ENCODE data around the gene CDKAL1. TPM values are rescaled to one million over a fixed set of nuclear protein-coding genes. Genes with fewer than 3 reads are reported as not detected.
A peak's percentile ranks its signal among the peaks of the same experiment; 100 is the strongest.

CDKAL1 gene
- total and polyA plus RNA-seq, 2 donors (not counting 3 experiments of a cell fraction or from before 2014, with no cell fraction given) = 6.1 to 20.5 TPM

DNA sequence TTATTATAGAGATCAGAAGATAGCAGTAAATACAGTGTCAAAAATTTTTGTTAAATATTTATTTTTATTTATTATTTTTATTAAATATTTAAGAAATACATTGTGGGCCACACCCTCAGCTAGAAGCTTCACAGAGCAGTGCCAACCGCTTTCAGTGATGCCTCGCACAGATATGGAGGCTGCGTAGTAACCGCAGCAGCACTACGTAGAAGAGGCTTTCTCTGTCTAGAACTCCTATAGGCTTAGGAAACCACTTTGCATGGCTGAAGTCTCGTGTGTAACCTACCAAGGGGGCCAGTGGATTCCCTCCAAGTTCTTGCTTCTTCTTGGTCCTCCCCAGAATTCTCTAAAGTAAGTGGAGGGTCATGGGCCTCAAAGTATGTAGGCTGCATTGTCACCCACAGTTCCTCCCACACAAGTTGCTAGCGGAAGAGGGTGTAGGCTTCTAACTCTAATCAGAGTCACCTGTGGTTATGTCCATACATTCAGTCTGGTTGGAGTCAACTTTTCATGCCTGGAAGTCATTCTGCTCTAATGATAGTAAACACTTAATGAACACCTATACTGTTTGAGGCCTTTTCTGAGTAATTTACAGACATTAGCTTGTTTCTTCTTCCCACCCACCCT, 285.6 kb downstream of the CDKAL1 start:
- DNase-seq (ENCODE audit: low read depth, low spot score) (no peak), FAIRE-seq (peak; percentile 65)
- ChIA-PET POLR2A (no interaction called here), CTCF (no interaction called here)
- no peak overlapping the region for H2AFZ ChIP-seq (ENCODE audit: low read depth, low read length)
- no peaks in the 10 kb centered on the region for H3K36me3 ChIP-seq (ENCODE audit: control insufficient read depth in 2 of 2, extremely low read depth in 1 of 2, insufficient read depth in 2 of 2, low read length in 2 of 2)
- H4K20me1 ChIP-seq (replicated peaks; ENCODE audit: control insufficient read depth, extremely low read depth, insufficient read depth, low read length) = no peaks in the 10 kb centered on the region
- no peak overlapping the region for H3K4me3 ChIP-seq (replicated peaks in 1 of 3; ENCODE audit: insufficient read depth in 1 of 3, low read depth in 1 of 3, low read length in 3 of 3)
- BruUV-seq (replicated peaks) = no TSS peak
- H3K9me1 ChIP-seq (replicated peaks; ENCODE audit: control insufficient read depth, extremely low read depth, insufficient read depth, low read length) = no peaks in the 10 kb centered on the region
- dilution Hi-C loops (cut with MboI; ENCODE audit: extremely low pct_ligation_motif_present, low sequenced_read_pairs) (no loop called here), intact Hi-C loops (cut with micrococcal nuclease) (loop anchor here (10.0 kb wide), 1 partner anchor 185 kb away; no protein-coding TSS in a partner anchor)
- no peak overlapping the region for H3K27ac ChIP-seq (ENCODE audit: insufficient read depth, low read depth, low read length)
- no peaks in the 10 kb centered on the region for H3K79me2 ChIP-seq (ENCODE audit: control insufficient read depth, insufficient read depth, low read length)
- no peaks in the 10 kb centered on the region for H3K27me3 ChIP-seq (ENCODE audit: control insufficient read depth in 2 of 2, insufficient read depth in 2 of 2, low read length in 2 of 2)
- H3K9me3 ChIP-seq (replicated peaks; ENCODE audit: control insufficient read depth, insufficient read depth, low read length) = no peaks in the 10 kb centered on the region
- H3K4me1 ChIP-seq (ENCODE audit: control insufficient read depth, extremely low read depth, insufficient read depth, low read length) = no peaks in the 10 kb centered on the region
- no peak overlapping the region for H3K9ac ChIP-seq (replicated peaks; ENCODE audit: extremely low read depth, insufficient read depth, low read length)
- TF ChIP-seq POLR2A (IDR thresholded peaks at IDR 0.05; ENCODE audit: low read depth, low read length) = no peak
- TF ChIP-seq, protein P1, sequence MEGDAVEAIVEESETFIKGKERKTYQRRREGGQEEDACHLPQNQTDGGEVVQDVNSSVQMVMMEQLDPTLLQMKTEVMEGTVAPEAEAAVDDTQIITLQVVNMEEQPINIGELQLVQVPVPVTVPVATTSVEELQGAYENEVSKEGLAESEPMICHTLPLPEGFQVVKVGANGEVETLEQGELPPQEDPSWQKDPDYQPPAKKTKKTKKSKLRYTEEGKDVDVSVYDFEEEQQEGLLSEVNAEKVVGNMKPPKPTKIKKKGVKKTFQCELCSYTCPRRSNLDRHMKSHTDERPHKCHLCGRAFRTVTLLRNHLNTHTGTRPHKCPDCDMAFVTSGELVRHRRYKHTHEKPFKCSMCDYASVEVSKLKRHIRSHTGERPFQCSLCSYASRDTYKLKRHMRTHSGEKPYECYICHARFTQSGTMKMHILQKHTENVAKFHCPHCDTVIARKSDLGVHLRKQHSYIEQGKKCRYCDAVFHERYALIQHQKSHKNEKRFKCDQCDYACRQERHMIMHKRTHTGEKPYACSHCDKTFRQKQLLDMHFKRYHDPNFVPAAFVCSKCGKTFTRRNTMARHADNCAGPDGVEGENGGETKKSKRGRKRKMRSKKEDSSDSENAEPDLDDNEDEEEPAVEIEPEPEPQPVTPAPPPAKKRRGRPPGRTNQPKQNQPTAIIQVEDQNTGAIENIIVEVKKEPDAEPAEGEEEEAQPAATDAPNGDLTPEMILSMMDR (IDR thresholded peaks at IDR 0.05; ENCODE audit: extremely low read depth in 1 of 2, insufficient read depth in 1 of 2, low read depth in 1 of 2, low read length in 2 of 2) = no peak
- TF ChIP-seq, protein P2, sequence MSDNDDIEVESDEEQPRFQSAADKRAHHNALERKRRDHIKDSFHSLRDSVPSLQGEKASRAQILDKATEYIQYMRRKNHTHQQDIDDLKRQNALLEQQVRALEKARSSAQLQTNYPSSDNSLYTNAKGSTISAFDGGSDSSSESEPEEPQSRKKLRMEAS (IDR thresholded peaks at IDR 0.05; ENCODE audit: insufficient read depth, insufficient read length) = no peak
- TF ChIP-seq JUN (IDR thresholded peaks at IDR 0.05; ENCODE audit: borderline replicate concordance, insufficient read depth, insufficient read length, low read depth) = no peak
- no peak for TF ChIP-seq MYC (IDR thresholded peaks at IDR 0.05; ENCODE audit: low read depth, low read length)
- no peak for TF ChIP-seq FOS (IDR thresholded peaks at IDR 0.05; ENCODE audit: borderline replicate concordance, insufficient read depth, low read length)
- H3K4me2 ChIP-seq (ENCODE audit: insufficient read depth, low read length) = no peak overlapping the region
